NK-92 (cell line): ENCODE results near the gene C1QC.
"Not testable (repeated sequence)": the region's sequence is repeated elsewhere in the genome, so short reads cannot be mapped to it uniquely, and the experiment has no call there.

ENCODE experiments used
- DNase-seq: peaks from one replicate; lab custom pipeline; 2025; ENCODE audit not compliant: unreplicated experiment; lab: John Stamatoyannopoulos, UW

The C1QC gene

GRCh38 chr1:22646384-22646783 is 3.0 kb downstream of the C1QC start:
- DNase-seq: no peak

GRCh38 chr1:22650089-22650693 is 6.8 kb downstream of the C1QC start:
- no peak for DNase-seq

GRCh38 chr1:22651941-22652856 is 8.8 kb downstream of the C1QC start:
- DNase-seq: no peak

GRCh38 chr1:22652881-22653316 is 9.5 kb downstream of the C1QC start, which contains the start of gene C1QB:
TSS of gene C1QB (plus strand) at chr1:22653236. CDS start at chr1:22659463, 6,227 bp downstream.
- no peak for DNase-seq

GRCh38 chr1:22654692-22655091 is 11.3 kb downstream of the C1QC start:
- no peak for DNase-seq

GRCh38 chr1:22658385-22659163 is 15.1 kb downstream of the C1QC start:
- no peak for DNase-seq

GRCh38 chr1:22660716-22661241 is 17.3 kb downstream of the C1QC start:
- no peak for DNase-seq

GRCh38 chr1:22661880-22662279 is 18.4 kb downstream of the C1QC start:
- DNase-seq: no peak

- DNase-seq: no peak
Measured at GRCh38 chr1:22662318-22662717, 18.9 kb downstream of the C1QC start.

- no peak for DNase-seq
Measured at GRCh38 chr1:22662986-22663408, 19.6 kb downstream of the C1QC start.

GRCh38 chr1:22665752-22666151 is 22.3 kb downstream of the C1QC start:
- no peak for DNase-seq

- no peak for DNase-seq
Measured at GRCh38 chr1:22666412-22666811, 23.0 kb downstream of the C1QC start.

- DNase-seq: not testable (repeated sequence)
Measured at GRCh38 chr1:22668840-22669239, 25.4 kb downstream of the C1QC start.

- DNase-seq: no peak
Measured at GRCh38 chr1:22670352-22670975, 27.0 kb downstream of the C1QC start.

- no peak for DNase-seq
Measured at GRCh38 chr1:22671999-22672398, 28.6 kb downstream of the C1QC start.

GRCh38 chr1:22673486-22674409 is 30.3 kb downstream of the C1QC start:
- DNase-seq: no peak

- no peak for DNase-seq
Measured at GRCh38 chr1:22674410-22674749, 30.9 kb downstream of the C1QC start.

- not testable (repeated sequence) for DNase-seq
Measured at GRCh38 chr1:22676151-22676550, 32.7 kb downstream of the C1QC start.

- no peak for DNase-seq
Measured at GRCh38 chr1:22676916-22677583, 33.6 kb downstream of the C1QC start.
